PC-9 (cell line): ENCODE results near the gene LAMA5. TPM values are rescaled to one million over a fixed set of nuclear protein-coding genes. Genes with fewer than 3 reads are reported as not detected.

Source experiments
- BruUV-seq: library from RNA; stranded (reverse); fragments of 400-500 nt; replicated peaks from 2 replicates; lab custom pipeline; 2021; lab: Mats Ljungman, UMichigan
- CTCF ChIA-PET: fragments of 300-600 bp; sonication (Branson Sonifier 250); formaldehyde crosslinking; loops from one replicate; lab custom pipeline; 2022; ENCODE audit warnings: antibody characterized with exemption; lab: Charles Lee
- POLR2A ChIA-PET: fragments of 300-600 bp; sonication (Branson Sonifier 250); formaldehyde crosslinking; loops from one replicate; lab custom pipeline; 2022; ENCODE audit warnings: antibody characterized with exemption; ENCODE audit not compliant: unreplicated experiment; lab: Charles Lee
- DNase-seq, 2 experiments: peaks; one replicate each; pipeline versions ENCODE4 v3.0.0 to v3.0.0-alpha.2; 2015 to 2022; ENCODE audit warnings: mixed read lengths in 1 of 2
- H2AFZ ChIP-seq: fragments of 200-600 bp; sonication (generic); 2 replicates; pipeline ENCODE4 v1.8.1; 2017; ENCODE audit warnings: antibody characterized with exemption
- H3F3A ChIP-seq: fragments of 200-600 bp; sonication (generic); 2 replicates; pipeline ENCODE4 v1.8.1; 2017; ENCODE audit warnings: antibody characterized with exemption, mild to moderate bottlenecking, low read depth; ENCODE audit not compliant: insufficient read depth
- H3K27ac ChIP-seq: fragments of 200-600 bp; sonication (generic); 2 replicates; pipeline ENCODE4 v1.6.1; 2016; ENCODE audit warnings: mixed run types
- H3K27me3 ChIP-seq: fragments of 200-600 bp; sonication (generic); 2 replicates; pipeline ENCODE4 v1.6.1; 2016; ENCODE audit warnings: low read depth, mixed run types; ENCODE audit not compliant: insufficient read depth
- H3K36me3 ChIP-seq: fragments of 200-600 bp; sonication (generic); 2 replicates; pipeline ENCODE4 v1.6.1; 2016; ENCODE audit warnings: low read depth, mixed run types
- H3K4me1 ChIP-seq: fragments of 200-600 bp; sonication (generic); replicated peaks from 2 replicates; pipeline ENCODE4 v1.6.1; 2016; ENCODE audit warnings: mixed run types; ENCODE audit not compliant: insufficient read depth
- H3K4me2 ChIP-seq: fragments of 200-600 bp; sonication (generic); 2 replicates; pipeline ENCODE4 v1.6.1; 2017; ENCODE audit warnings: mixed run types
- H3K4me3 ChIP-seq: fragments of 200-600 bp; sonication (generic); 2 replicates; pipeline ENCODE4 v1.6.1; 2016; ENCODE audit warnings: mixed run types
- H3K79me2 ChIP-seq: fragments of 200-600 bp; sonication (generic); 2 replicates; pipeline ENCODE4 v1.6.1; 2017; ENCODE audit warnings: low read depth, mixed run types
- H3K9me2 ChIP-seq: fragments of 200-600 bp; sonication (generic); 2 replicates; pipeline ENCODE4 v1.8.1; 2017; ENCODE audit warnings: mild to moderate bottlenecking; ENCODE audit not compliant: insufficient read depth
- H3K9me3 ChIP-seq: fragments of 200-600 bp; sonication (generic); 2 replicates; pipeline ENCODE4 v1.8.1; 2016; ENCODE audit warnings: low read depth; ENCODE audit not compliant: insufficient read depth
- H4K20me1 ChIP-seq: fragments of 200-600 bp; sonication (generic); 2 replicates; pipeline ENCODE4 v1.8.1; 2017; ENCODE audit not compliant: insufficient read depth
- CTCF ChIP-seq: fragments of 200-600 bp; sonication (generic); conservative IDR thresholded peaks from 2 replicates; pipeline ENCODE4 v1.6.1; 2017; ENCODE audit warnings: mixed run types, antibody characterized with exemption, mild to moderate bottlenecking, moderate library complexity
- EZH2 ChIP-seq: fragments of 200-600 bp; sonication (generic); IDR thresholded peaks from 2 replicates; pipeline ENCODE4 v1.8.0; 2017; ENCODE audit warnings: antibody characterized with exemption, low read depth
- intact Hi-C: fragments of 100-400 bp; cut with micrococcal nuclease; formaldehyde crosslinking; loops from one replicate; pipeline ENCODE4 v1.10.0; 2022; ENCODE audit not compliant: unreplicated experiment
- total RNA-seq: library from RNA; stranded (reverse); gene quantifications from 2 replicates; pipeline ENCODE4 v1.2.3, GENCODE V29; 2021

The LAMA5 gene
- total RNA-seq, 1 experiment from 2014 or later = 700 TPM

GRCh38 chr20:62293111-62293784 is 73.9 kb downstream of the LAMA5 start:
- Histone ChIP-seq H2AFZ (no peak overlapping the region), H4K20me1 (peaks cover 7% of the 10 kb centered on the region; the same call in 1 of the 2 replicates), H3K4me2 (no peak overlapping the region), H3K27me3 (no peaks in the 10 kb centered on the region), H3K9me3 (no peaks in the 10 kb centered on the region), H3F3A (0 out of 2 replicates have a peak, but pooled peaks cover 10% of the 10 kb centered on the region), H3K27ac (no peak overlapping the region), H3K4me1 (no peaks in the 10 kb centered on the region), H3K36me3 (0 out of 2 replicates have a peak, but pooled peaks cover 5% of the 10 kb centered on the region), H3K9me2 (no peaks in the 10 kb centered on the region), H3K4me3 (no peak overlapping the region), H3K79me2 (no peaks in the 10 kb centered on the region)
- ChIA-PET CTCF (interaction anchor here (0.6 kb wide), 1 partner anchor 106 kb away, joined by 4 read pairs; no protein-coding TSS in a partner anchor), POLR2A (no interaction called here)
- TF ChIP-seq EZH2 (no peak), CTCF (no peak)
- no TSS peak for BruUV-seq
- intact Hi-C loops = no loop called here
- no peak for DNase-seq

GRCh38 chr20:62292108-62292507 is 75.0 kb downstream of the LAMA5 start:
- Histone ChIP-seq H2AFZ (no peak overlapping the region), H3K9me2 (no peaks in the 10 kb centered on the region), H3K9me3 (no peaks in the 10 kb centered on the region), H3K36me3 (peaks cover 10% of the 10 kb centered on the region; the same call in 1 of the 2 replicates), H3K79me2 (no peaks in the 10 kb centered on the region), H3K27me3 (no peaks in the 10 kb centered on the region), H4K20me1 (peaks cover 14% of the 10 kb centered on the region), H3K4me1 (no peaks in the 10 kb centered on the region), H3F3A (peaks cover 20% of the 10 kb centered on the region; the same call in 1 of the 2 replicates), H3K4me3 (no peak overlapping the region), H3K4me2 (no peak overlapping the region), H3K27ac (no peak overlapping the region)
- CTCF ChIA-PET = no interaction called here
- no peak for TF ChIP-seq CTCF
- TF ChIP-seq EZH2 = no peak
- no TSS peak for BruUV-seq
- POLR2A ChIA-PET = no interaction called here
- intact Hi-C loops = no loop called here
- DNase-seq = no peak

GRCh38 chr20:62291251-62292066 is 75.7 kb downstream of the LAMA5 start:
- ChIA-PET CTCF (no interaction called here), POLR2A (interaction anchor here (0.6 kb wide), 1 partner anchor 53 kb away, joined by 4 read pairs; the partner anchor contains the start of gene OSBPL2)
- Histone ChIP-seq H3F3A (peaks cover 20% of the 10 kb centered on the region; the same call in 1 of the 2 replicates), H3K36me3 (peaks cover 7% of the 10 kb centered on the region; the same call in 1 of the 2 replicates), H3K79me2 (no peaks in the 10 kb centered on the region), H3K9me2 (no peaks in the 10 kb centered on the region), H3K27me3 (no peaks in the 10 kb centered on the region), H3K4me1 (no peaks in the 10 kb centered on the region), H4K20me1 (peaks cover 19% of the 10 kb centered on the region), H3K27ac (no peak overlapping the region), H3K9me3 (no peaks in the 10 kb centered on the region), H3K4me2 (no peak overlapping the region), H3K4me3 (no peak overlapping the region), H2AFZ (no peak overlapping the region)
- no TSS peak for BruUV-seq
- DNase-seq = no peak
- TF ChIP-seq CTCF = no peak
- no peak for TF ChIP-seq EZH2
- intact Hi-C loops = no loop called here
